ENCODE data around the gene KRTAP4-8.

- TF ChIP-seq POLR2A (IDR thresholded peaks at IDR 0.05) (no peak), CTCF (IDR thresholded peaks at IDR 0.05) (no peak)
These were observed 3.8 kb upstream of the KRTAP4-8 start, which contains the start of gene KRTAP4-16 for GRCh38 chr17:41101586-41102259.
